ENCODE results near the gene MPI. TPM values are rescaled to one million over a fixed set of nuclear protein-coding genes. Genes with fewer than 3 reads are reported as not detected.
A peak's percentile ranks its signal among the peaks of the same experiment; 100 is the strongest.

The MPI gene
- total and polyA plus RNA-seq, 10 of the 15 experiments (the other 5 are each of a cell fraction or from before 2014, with no cell fraction given) = 35.6 to 93.9 (median 44.1) TPM

- TF ChIP-seq, protein P1, sequence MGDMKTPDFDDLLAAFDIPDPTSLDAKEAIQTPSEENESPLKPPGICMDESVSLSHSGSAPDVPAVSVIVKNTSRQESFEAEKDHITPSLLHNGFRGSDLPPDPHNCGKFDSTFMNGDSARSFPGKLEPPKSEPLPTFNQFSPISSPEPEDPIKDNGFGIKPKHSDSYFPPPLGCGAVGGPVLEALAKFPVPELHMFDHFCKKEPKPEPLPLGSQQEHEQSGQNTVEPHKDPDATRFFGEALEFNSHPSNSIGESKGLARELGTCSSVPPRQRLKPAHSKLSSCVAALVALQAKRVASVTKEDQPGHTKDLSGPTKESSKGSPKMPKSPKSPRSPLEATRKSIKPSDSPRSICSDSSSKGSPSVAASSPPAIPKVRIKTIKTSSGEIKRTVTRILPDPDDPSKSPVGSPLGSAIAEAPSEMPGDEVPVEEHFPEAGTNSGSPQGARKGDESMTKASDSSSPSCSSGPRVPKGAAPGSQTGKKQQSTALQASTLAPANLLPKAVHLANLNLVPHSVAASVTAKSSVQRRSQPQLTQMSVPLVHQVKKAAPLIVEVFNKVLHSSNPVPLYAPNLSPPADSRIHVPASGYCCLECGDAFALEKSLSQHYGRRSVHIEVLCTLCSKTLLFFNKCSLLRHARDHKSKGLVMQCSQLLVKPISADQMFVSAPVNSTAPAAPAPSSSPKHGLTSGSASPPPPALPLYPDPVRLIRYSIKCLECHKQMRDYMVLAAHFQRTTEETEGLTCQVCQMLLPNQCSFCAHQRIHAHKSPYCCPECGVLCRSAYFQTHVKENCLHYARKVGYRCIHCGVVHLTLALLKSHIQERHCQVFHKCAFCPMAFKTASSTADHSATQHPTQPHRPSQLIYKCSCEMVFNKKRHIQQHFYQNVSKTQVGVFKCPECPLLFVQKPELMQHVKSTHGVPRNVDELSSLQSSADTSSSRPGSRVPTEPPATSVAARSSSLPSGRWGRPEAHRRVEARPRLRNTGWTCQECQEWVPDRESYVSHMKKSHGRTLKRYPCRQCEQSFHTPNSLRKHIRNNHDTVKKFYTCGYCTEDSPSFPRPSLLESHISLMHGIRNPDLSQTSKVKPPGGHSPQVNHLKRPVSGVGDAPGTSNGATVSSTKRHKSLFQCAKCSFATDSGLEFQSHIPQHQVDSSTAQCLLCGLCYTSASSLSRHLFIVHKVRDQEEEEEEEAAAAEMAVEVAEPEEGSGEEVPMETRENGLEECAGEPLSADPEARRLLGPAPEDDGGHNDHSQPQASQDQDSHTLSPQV (IDR thresholded peaks at IDR 0.05) = peak; percentile 63; the same call in 1 of the 2 replicates
- no peak for TF ChIP-seq GABPA (IDR thresholded peaks at IDR 0.05; ENCODE audit: low read depth)
- peak; percentile 39; the same call in 1 of the 2 replicates for TF ChIP-seq TBL1XR1 (IDR thresholded peaks at IDR 0.05; ENCODE audit: low read depth, low read length)
- peak; percentile 83; the same call in 1 of the 2 replicates for TF ChIP-seq CHD2 (IDR thresholded peaks at IDR 0.05; ENCODE audit: borderline replicate concordance, low read depth, low read length)
- TF ChIP-seq NR2C1 (IDR thresholded peaks at IDR 0.05) = peak; percentile 41
- TF ChIP-seq NR2F1 (conservative IDR thresholded peaks at IDR 0.05) = peak; percentile 78; the same call in 1 of the 2 replicates
- TF ChIP-seq ESRRA (IDR thresholded peaks at IDR 0.05; ENCODE audit: low read length) = 0 out of 2 replicates have a peak, but pooled peaks have one; percentile 58
- TF ChIP-seq LARP7 (IDR thresholded peaks at IDR 0.05) = peak; percentile 94
- no peak for TF ChIP-seq SREBF2 (IDR thresholded peaks at IDR 0.05; ENCODE audit: low read length)
- TF ChIP-seq CREM (IDR thresholded peaks at IDR 0.05; ENCODE audit: low read depth) = peak; percentile 55
- TF ChIP-seq HCFC1 (IDR thresholded peaks at IDR 0.05; ENCODE audit: low read length) = no peak
- no peak; the same call in 1 of the 2 replicates for TF ChIP-seq TAF1 (IDR thresholded peaks at IDR 0.05; ENCODE audit: borderline replicate concordance, low read depth, low read length)
- peak; percentile 57 for TF ChIP-seq RELA (IDR thresholded peaks at IDR 0.05; ENCODE audit: borderline replicate concordance, partially characterized antibody)
- TF ChIP-seq, protein P2, sequence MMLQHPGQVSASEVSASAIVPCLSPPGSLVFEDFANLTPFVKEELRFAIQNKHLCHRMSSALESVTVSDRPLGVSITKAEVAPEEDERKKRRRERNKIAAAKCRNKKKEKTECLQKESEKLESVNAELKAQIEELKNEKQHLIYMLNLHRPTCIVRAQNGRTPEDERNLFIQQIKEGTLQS (IDR thresholded peaks at IDR 0.05; ENCODE audit: borderline replicate concordance, extremely low read depth, low read depth, low read length) = peak; percentile 73; the same call in 1 of the 2 replicates
- peak; percentile 26 for TF ChIP-seq RAD21 (IDR thresholded peaks at IDR 0.05; ENCODE audit: insufficient read depth, low read depth, low read length)
- TF ChIP-seq, protein P3, sequence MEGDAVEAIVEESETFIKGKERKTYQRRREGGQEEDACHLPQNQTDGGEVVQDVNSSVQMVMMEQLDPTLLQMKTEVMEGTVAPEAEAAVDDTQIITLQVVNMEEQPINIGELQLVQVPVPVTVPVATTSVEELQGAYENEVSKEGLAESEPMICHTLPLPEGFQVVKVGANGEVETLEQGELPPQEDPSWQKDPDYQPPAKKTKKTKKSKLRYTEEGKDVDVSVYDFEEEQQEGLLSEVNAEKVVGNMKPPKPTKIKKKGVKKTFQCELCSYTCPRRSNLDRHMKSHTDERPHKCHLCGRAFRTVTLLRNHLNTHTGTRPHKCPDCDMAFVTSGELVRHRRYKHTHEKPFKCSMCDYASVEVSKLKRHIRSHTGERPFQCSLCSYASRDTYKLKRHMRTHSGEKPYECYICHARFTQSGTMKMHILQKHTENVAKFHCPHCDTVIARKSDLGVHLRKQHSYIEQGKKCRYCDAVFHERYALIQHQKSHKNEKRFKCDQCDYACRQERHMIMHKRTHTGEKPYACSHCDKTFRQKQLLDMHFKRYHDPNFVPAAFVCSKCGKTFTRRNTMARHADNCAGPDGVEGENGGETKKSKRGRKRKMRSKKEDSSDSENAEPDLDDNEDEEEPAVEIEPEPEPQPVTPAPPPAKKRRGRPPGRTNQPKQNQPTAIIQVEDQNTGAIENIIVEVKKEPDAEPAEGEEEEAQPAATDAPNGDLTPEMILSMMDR (IDR thresholded peaks at IDR 0.05 in 2 of 3, conservative IDR thresholded peaks at IDR 0.05 in 1 of 3; ENCODE audit: control insufficient read depth in 2 of 3, extremely low read depth in 1 of 3, insufficient read depth in 1 of 3, low read depth in 3 of 3, low read length in 3 of 3) = peak; percentile 45 to 60 (median 50); a peak in 5 of 6 replicates
Observed at GRCh38 chr15:74842581-74843444, 47.0 kb upstream of the MPI start, which contains the start of gene ULK3 (continued).

Data from GM12878 (cell line).